ENCODE results near the gene MCTP1.

- TF ChIP-seq, protein P1, sequence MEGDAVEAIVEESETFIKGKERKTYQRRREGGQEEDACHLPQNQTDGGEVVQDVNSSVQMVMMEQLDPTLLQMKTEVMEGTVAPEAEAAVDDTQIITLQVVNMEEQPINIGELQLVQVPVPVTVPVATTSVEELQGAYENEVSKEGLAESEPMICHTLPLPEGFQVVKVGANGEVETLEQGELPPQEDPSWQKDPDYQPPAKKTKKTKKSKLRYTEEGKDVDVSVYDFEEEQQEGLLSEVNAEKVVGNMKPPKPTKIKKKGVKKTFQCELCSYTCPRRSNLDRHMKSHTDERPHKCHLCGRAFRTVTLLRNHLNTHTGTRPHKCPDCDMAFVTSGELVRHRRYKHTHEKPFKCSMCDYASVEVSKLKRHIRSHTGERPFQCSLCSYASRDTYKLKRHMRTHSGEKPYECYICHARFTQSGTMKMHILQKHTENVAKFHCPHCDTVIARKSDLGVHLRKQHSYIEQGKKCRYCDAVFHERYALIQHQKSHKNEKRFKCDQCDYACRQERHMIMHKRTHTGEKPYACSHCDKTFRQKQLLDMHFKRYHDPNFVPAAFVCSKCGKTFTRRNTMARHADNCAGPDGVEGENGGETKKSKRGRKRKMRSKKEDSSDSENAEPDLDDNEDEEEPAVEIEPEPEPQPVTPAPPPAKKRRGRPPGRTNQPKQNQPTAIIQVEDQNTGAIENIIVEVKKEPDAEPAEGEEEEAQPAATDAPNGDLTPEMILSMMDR (IDR thresholded peaks at IDR 0.05): peak; percentile 30
- TF ChIP-seq EZH2 (IDR thresholded peaks at IDR 0.05): no peak
These were observed 500.1 kb downstream of the MCTP1 start for GRCh38 chr5:94784536-94785505.

All from neural progenitor cell (in vitro differentiated cells).